RWPE2 (cell line): ENCODE data around the gene KCNH5.

Source experiments
- ATAC-seq: fragments of 200-7000 bp; cut with Tn5 transposase; 3 replicates; pipeline ENCODE4 v1.9.1; 2021; ENCODE audit warnings: low read depth
- DNase-seq: peaks from one replicate; pipeline ENCODE4 v3.0.0-alpha.2; 2020; ENCODE audit warnings: low spot score
- H3K27ac ChIP-seq: fragments of 450-650 bp; 2 replicates; pipeline ENCODE4 v1.5.1; 2017; ENCODE audit warnings: mild to moderate bottlenecking; ENCODE audit not compliant: poor library complexity, severe bottlenecking
- H3K27me3 ChIP-seq: fragments of 250-450 bp; sonication (Bioruptor Pico); 2 replicates; pipeline ENCODE4 v1.5.1; 2021; ENCODE audit warnings: mild to moderate bottlenecking, moderate library complexity; ENCODE audit not compliant: insufficient read depth, poor library complexity, severe bottlenecking
- H3K36me3 ChIP-seq: fragments of 250-450 bp; sonication (Bioruptor Pico); 2 replicates; pipeline ENCODE4 v1.5.1; 2020; ENCODE audit warnings: low read depth, mild to moderate bottlenecking, moderate library complexity
- H3K4me1 ChIP-seq: fragments of 250-450 bp; sonication (Bioruptor Pico); 2 replicates; pipeline ENCODE4 v1.5.1; 2021; ENCODE audit warnings: mild to moderate bottlenecking, moderate library complexity; ENCODE audit not compliant: insufficient read depth, poor library complexity, severe bottlenecking
- H3K4me3 ChIP-seq: fragments of 250-450 bp; sonication (Bioruptor Pico); 2 replicates; pipeline ENCODE4 v1.5.1; 2021; ENCODE audit warnings: mild to moderate bottlenecking, moderate library complexity; ENCODE audit not compliant: severe bottlenecking
- H3K9me3 ChIP-seq: fragments of 250-450 bp; sonication (Bioruptor Pico); 2 replicates; pipeline ENCODE4 v1.5.1; 2021; ENCODE audit warnings: mild to moderate bottlenecking, moderate library complexity; ENCODE audit not compliant: severe bottlenecking
- TF ChIP-seq, protein P1 (sequence below): fragments of 450-650 bp; IDR thresholded peaks from one replicate; pipeline ENCODE4 v1.5.1; 2017; ENCODE audit warnings: mild to moderate bottlenecking, moderate library complexity; ENCODE audit not compliant: poor library complexity, severe bottlenecking

The KCNH5 gene

DNA sequence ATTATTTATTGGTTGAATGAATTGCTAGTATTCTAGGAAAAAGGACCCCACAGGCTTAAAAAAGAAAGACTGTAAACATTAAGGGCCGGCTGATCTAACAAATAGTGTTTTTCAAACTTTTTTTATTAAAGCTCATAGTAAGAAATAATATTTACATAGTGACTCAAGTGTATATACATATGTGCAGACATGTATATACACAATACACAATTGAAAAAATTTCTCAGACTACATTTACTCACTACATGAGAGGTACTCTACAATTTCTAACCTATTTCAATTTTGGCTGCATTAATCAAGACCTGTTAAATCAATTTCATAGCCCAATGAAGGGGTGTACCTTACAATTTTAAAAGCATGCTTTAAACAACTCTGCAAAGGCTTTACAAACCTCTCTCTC, 17.5 kb downstream of the KCNH5 start:
- no peaks in the 10 kb centered on the region for H3K36me3 ChIP-seq
- ATAC-seq (peak; percentile 71), DNase-seq (no peak)
- no peak overlapping the region for H3K4me3 ChIP-seq
- H3K27me3 ChIP-seq, result no peaks in the 10 kb centered on the region
- H3K9me3 ChIP-seq, result no peaks in the 10 kb centered on the region
- no peak overlapping the region for H3K27ac ChIP-seq
- TF ChIP-seq, protein P1, sequence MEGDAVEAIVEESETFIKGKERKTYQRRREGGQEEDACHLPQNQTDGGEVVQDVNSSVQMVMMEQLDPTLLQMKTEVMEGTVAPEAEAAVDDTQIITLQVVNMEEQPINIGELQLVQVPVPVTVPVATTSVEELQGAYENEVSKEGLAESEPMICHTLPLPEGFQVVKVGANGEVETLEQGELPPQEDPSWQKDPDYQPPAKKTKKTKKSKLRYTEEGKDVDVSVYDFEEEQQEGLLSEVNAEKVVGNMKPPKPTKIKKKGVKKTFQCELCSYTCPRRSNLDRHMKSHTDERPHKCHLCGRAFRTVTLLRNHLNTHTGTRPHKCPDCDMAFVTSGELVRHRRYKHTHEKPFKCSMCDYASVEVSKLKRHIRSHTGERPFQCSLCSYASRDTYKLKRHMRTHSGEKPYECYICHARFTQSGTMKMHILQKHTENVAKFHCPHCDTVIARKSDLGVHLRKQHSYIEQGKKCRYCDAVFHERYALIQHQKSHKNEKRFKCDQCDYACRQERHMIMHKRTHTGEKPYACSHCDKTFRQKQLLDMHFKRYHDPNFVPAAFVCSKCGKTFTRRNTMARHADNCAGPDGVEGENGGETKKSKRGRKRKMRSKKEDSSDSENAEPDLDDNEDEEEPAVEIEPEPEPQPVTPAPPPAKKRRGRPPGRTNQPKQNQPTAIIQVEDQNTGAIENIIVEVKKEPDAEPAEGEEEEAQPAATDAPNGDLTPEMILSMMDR, result no peak
- H3K4me1 ChIP-seq, result no peaks in the 10 kb centered on the region

DNA sequence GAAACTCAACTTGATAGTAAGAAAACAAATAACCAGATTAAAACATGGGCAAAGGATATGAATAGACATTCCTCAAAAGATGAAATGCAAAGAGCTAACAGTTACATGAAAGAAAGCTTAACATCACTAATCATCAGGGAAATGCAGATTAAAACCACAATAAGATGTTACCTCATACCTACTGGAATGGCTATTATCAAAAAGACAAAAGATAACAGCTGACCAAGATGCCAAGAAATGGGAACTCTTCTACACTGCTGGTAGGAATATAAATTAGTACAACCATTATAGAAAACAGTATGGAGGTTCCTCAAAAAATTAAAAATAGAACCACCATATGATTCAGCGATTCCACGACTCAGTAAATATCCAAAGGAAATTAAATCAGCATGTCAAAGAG, 18.8 kb downstream of the KCNH5 start:
- H3K36me3 ChIP-seq, result no peaks in the 10 kb centered on the region
- ATAC-seq, result no peak
- no peak overlapping the region for H3K27ac ChIP-seq
- H3K4me1 ChIP-seq, result no peaks in the 10 kb centered on the region
- TF ChIP-seq, protein P1, result no peak
- no peaks in the 10 kb centered on the region for H3K27me3 ChIP-seq
- no peak overlapping the region for H3K4me3 ChIP-seq
- no peak for DNase-seq
- no peaks in the 10 kb centered on the region for H3K9me3 ChIP-seq

DNA sequence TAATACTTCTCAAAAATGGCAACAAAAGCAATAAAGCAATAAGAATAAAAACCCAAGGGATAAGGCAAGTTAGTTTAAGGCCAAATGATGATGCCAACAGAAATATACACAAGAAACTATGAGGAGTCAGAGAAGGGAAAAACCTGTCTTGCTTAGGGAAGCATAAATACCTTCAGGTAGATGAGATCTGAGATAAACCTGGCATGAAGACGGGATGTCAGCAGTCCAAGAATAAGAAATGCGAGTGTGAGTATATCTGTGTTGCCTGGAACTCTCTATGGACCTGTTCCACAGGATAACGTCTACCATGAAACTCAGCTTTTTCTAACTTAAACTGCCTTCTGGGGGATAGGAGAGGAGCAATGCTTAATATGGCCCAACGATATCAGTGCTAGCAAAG, 30.6 kb downstream of the KCNH5 start:
- no peak for DNase-seq
- Histone ChIP-seq H3K9me3 (no peaks in the 10 kb centered on the region), H3K36me3 (no peaks in the 10 kb centered on the region), H3K27me3 (peaks cover 5% of the 10 kb centered on the region), H3K27ac (no peak overlapping the region), H3K4me1 (no peaks in the 10 kb centered on the region), H3K4me3 (no peak overlapping the region)
- TF ChIP-seq, protein P1, result no peak
- no peak for ATAC-seq

DNA sequence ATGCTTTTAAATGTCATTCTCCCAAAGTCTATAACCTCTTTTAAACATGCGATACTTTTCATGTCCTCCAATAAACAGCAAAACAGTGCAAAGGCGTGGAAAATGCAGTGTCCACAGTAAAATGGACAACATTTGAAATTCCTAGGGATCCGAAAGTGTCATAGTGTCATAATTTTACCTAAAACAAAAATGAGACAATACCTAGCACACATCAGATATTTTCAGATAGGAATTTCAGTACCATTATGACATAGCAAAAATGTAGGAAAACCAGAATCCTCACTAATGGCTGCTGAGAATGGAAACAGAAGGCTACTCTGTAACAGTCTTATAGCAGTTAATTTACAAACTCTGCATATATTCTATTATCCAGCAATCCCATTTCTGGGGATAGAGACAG, 33.1 kb downstream of the KCNH5 start:
- DNase-seq (no peak), ATAC-seq (no peak)
- H3K36me3 ChIP-seq, result no peaks in the 10 kb centered on the region
- no peak overlapping the region for H3K4me3 ChIP-seq
- TF ChIP-seq, protein P1, result no peak
- no peak overlapping the region for H3K27ac ChIP-seq
- no peaks in the 10 kb centered on the region for H3K9me3 ChIP-seq
- no peaks in the 10 kb centered on the region for H3K4me1 ChIP-seq
- H3K27me3 ChIP-seq, result peaks cover 5% of the 10 kb centered on the region

- Histone ChIP-seq H3K27ac (no peak overlapping the region), H3K4me3 (no peak overlapping the region), H3K9me3 (no peaks in the 10 kb centered on the region), H3K27me3 (peaks cover 5% of the 10 kb centered on the region), H3K36me3 (no peaks in the 10 kb centered on the region), H3K4me1 (no peaks in the 10 kb centered on the region)
- peak; percentile 33; the same call in 1 of the 3 replicates for ATAC-seq
- no peak for DNase-seq
- TF ChIP-seq, protein P1, result no peak
Observed at GRCh38 chr14:63011623-63012022, 33.6 kb downstream of the KCNH5 start.
